ENCODE results near the gene GLS2. TPM values are rescaled to one million over a fixed set of nuclear protein-coding genes. Genes with fewer than 3 reads are reported as not detected.

GLS2 gene
- total and polyA plus RNA-seq, 10 of the 15 experiments (the other 5 are each of a cell fraction or from before 2014, with no cell fraction given): 0.64 to 6.4 (median 3.3) TPM

DNA sequence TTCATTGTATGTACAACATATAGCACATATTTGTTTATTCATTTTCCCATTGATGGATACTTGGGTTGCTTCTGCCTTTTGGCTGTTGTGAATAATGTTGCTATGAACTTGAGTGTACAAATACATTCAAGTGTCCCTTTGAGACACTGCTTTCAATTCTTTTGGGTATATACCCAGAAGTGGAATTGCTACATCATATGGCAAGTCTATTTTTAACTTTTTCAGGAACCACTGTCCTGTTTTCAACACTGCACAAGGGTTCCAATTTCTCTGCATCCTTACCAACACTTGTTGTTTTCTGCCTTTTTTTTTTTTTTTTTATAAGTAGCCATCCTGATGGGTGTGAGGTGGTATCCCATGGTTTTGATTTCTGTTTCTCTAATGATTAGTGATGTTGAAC, 49.6 kb upstream of the GLS2 start:
- intact Hi-C loops (cut with micrococcal nuclease; ENCODE audit: unreplicated experiment): no loop called here
- POLR2A ChIA-PET: interaction anchor here (0.7 kb wide), 1 partner anchor 20 kb away, joined by 5 read pairs; no protein-coding TSS in a partner anchor
- no peak overlapping the region for H3K4me2 ChIP-seq (ENCODE audit: control insufficient read depth, insufficient read depth)
- SMC1A ChIA-PET (ENCODE audit: uncharacterized antibody, unreplicated experiment): no interaction called here
- H3K9ac ChIP-seq (ENCODE audit: control insufficient read depth, insufficient read depth, low read length): no peak overlapping the region
- H3K4me1 ChIP-seq (ENCODE audit: control insufficient read depth, insufficient read depth, low read length): no peaks in the 10 kb centered on the region
- no peaks in the 10 kb centered on the region for H3K36me3 ChIP-seq (ENCODE audit: control insufficient read depth in 2 of 2, insufficient read depth in 2 of 2, low read length in 1 of 2)
- RAD21 ChIA-PET (ENCODE audit: unreplicated experiment): no interaction called here
- no peaks in the 10 kb centered on the region for H3K79me2 ChIP-seq (ENCODE audit: control insufficient read depth, insufficient read depth, low read length)
- TF ChIP-seq, protein P1, sequence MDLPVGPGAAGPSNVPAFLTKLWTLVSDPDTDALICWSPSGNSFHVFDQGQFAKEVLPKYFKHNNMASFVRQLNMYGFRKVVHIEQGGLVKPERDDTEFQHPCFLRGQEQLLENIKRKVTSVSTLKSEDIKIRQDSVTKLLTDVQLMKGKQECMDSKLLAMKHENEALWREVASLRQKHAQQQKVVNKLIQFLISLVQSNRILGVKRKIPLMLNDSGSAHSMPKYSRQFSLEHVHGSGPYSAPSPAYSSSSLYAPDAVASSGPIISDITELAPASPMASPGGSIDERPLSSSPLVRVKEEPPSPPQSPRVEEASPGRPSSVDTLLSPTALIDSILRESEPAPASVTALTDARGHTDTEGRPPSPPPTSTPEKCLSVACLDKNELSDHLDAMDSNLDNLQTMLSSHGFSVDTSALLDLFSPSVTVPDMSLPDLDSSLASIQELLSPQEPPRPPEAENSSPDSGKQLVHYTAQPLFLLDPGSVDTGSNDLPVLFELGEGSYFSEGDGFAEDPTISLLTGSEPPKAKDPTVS (IDR thresholded peaks at IDR 0.05; ENCODE audit: low read depth, low read length): no peak
- TF ChIP-seq JUNB (IDR thresholded peaks at IDR 0.05) (no peak), RAD51 (IDR thresholded peaks at IDR 0.05) (no peak), BRCA1 (IDR thresholded peaks at IDR 0.05; ENCODE audit: low read depth, low read length) (no peak), EGR1 (IDR thresholded peaks at IDR 0.05; ENCODE audit: borderline replicate concordance in 1 of 2, low read depth in 2 of 2, low read length in 2 of 2) (no peak)
- no peaks in the 10 kb centered on the region for H3K27me3 ChIP-seq (replicated peaks in 1 of 2; ENCODE audit: control insufficient read depth in 2 of 2, insufficient read depth in 2 of 2, low read length in 1 of 2)
- DNase-seq (ENCODE audit: low read depth, low spot score) (no peak), ATAC-seq (no peak), FAIRE-seq (no peak)
- BruUV-seq (replicated peaks): no TSS peak
- CTCF ChIA-PET: no interaction called here
- H3K9me3 ChIP-seq (replicated peaks; ENCODE audit: control insufficient read depth, insufficient read depth, low read length): no peaks in the 10 kb centered on the region
- in situ Hi-C loops (cut with MboI): no loop called here
- H2AFZ ChIP-seq (ENCODE audit: control insufficient read depth, low read depth, low read length): no peak overlapping the region
- no peak overlapping the region for H3K27ac ChIP-seq (ENCODE audit: control insufficient read depth, insufficient read depth)
- H3K4me3 ChIP-seq: no peak overlapping the region
- H4K20me1 ChIP-seq (ENCODE audit: control insufficient read depth, insufficient read depth): no peaks in the 10 kb centered on the region

GRCh38 chr12:56530390-56531055, 42.6 kb upstream of the GLS2 start:
- ChIA-PET RAD21 (ENCODE audit: unreplicated experiment) (no interaction called here), SMC1A (ENCODE audit: uncharacterized antibody, unreplicated experiment) (interaction anchor here (1.6 kb wide), 1 partner anchor 14 kb away, joined by 4 read pairs; no protein-coding TSS in a partner anchor), POLR2A (interaction anchor here (0.6 to 1.1 kb wide), 6 partner anchors 18 to 179 kb away, joined by 3 to 9 read pairs (median 6); no protein-coding TSS in a partner anchor), CTCF (interaction anchor here (0.6 to 1.2 kb wide), 3 partner anchors 11 to 43 kb away, joined by 3 to 5 read pairs (median 4); no protein-coding TSS in a partner anchor)
- DNase-seq (ENCODE audit: low read depth, low spot score) (no peak), ATAC-seq (no peak), FAIRE-seq (no peak)
- no peak overlapping the region for H3K9ac ChIP-seq (ENCODE audit: control insufficient read depth, insufficient read depth, low read length)
- H3K4me2 ChIP-seq (ENCODE audit: control insufficient read depth, insufficient read depth): no peak overlapping the region
- H2AFZ ChIP-seq (ENCODE audit: control insufficient read depth, low read depth, low read length): no peak overlapping the region
- no peak overlapping the region for H3K4me3 ChIP-seq
- no peaks in the 10 kb centered on the region for H3K27me3 ChIP-seq (replicated peaks in 1 of 2; ENCODE audit: control insufficient read depth in 2 of 2, insufficient read depth in 2 of 2, low read length in 1 of 2)
- no peaks in the 10 kb centered on the region for H3K36me3 ChIP-seq (ENCODE audit: control insufficient read depth in 2 of 2, insufficient read depth in 2 of 2, low read length in 1 of 2)
- intact Hi-C loops (cut with micrococcal nuclease; ENCODE audit: unreplicated experiment): no loop called here
- BruUV-seq (replicated peaks): no TSS peak
- H3K4me1 ChIP-seq (ENCODE audit: control insufficient read depth, insufficient read depth, low read length): no peaks in the 10 kb centered on the region
- in situ Hi-C loops (cut with MboI): no loop called here
- no peak overlapping the region for H3K27ac ChIP-seq (ENCODE audit: control insufficient read depth, insufficient read depth)
- H4K20me1 ChIP-seq (ENCODE audit: control insufficient read depth, insufficient read depth): no peaks in the 10 kb centered on the region
- H3K79me2 ChIP-seq (ENCODE audit: control insufficient read depth, insufficient read depth, low read length): no peaks in the 10 kb centered on the region
- WGBS (ENCODE audit: insufficient coverage, insufficient replicate concordance, low lambda C conversion rate, missing lambda C conversion rate): 41% methylated on average over 7 of the region's 7 CpGs
- no peaks in the 10 kb centered on the region for H3K9me3 ChIP-seq (replicated peaks; ENCODE audit: control insufficient read depth, insufficient read depth, low read length)
- no peak for TF ChIP-seq DPF2 (IDR thresholded peaks at IDR 0.05)
- TF ChIP-seq USF1 (IDR thresholded peaks at IDR 0.05; ENCODE audit: borderline replicate concordance, extremely low read length, insufficient read depth, low read depth, low read length): no peak
- TF ChIP-seq FOXM1 (IDR thresholded peaks at IDR 0.05; ENCODE audit: low read depth, low read length): no peak
- no peak for TF ChIP-seq STAT1 (conservative IDR thresholded peaks at IDR 0.05)
- no peak for TF ChIP-seq JUND (IDR thresholded peaks at IDR 0.05; ENCODE audit: low read depth, low read length)
- TF ChIP-seq RBBP5 (conservative IDR thresholded peaks at IDR 0.05): no peak
- TF ChIP-seq, protein P2, sequence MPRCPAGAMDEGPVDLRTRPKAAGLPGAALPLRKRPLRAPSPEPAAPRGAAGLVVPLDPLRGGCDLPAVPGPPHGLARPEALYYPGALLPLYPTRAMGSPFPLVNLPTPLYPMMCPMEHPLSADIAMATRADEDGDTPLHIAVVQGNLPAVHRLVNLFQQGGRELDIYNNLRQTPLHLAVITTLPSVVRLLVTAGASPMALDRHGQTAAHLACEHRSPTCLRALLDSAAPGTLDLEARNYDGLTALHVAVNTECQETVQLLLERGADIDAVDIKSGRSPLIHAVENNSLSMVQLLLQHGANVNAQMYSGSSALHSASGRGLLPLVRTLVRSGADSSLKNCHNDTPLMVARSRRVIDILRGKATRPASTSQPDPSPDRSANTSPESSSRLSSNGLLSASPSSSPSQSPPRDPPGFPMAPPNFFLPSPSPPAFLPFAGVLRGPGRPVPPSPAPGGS (IDR thresholded peaks at IDR 0.05; ENCODE audit: borderline replicate concordance, insufficient read depth, low read depth, low read length, poor library complexity, severe bottlenecking): no peak
- TF ChIP-seq, protein P3, sequence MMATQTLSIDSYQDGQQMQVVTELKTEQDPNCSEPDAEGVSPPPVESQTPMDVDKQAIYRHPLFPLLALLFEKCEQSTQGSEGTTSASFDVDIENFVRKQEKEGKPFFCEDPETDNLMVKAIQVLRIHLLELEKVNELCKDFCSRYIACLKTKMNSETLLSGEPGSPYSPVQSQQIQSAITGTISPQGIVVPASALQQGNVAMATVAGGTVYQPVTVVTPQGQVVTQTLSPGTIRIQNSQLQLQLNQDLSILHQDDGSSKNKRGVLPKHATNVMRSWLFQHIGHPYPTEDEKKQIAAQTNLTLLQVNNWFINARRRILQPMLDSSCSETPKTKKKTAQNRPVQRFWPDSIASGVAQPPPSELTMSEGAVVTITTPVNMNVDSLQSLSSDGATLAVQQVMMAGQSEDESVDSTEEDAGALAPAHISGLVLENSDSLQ (IDR thresholded peaks at IDR 0.05): no peak

All from GM12878 (cell line).